NB4 (cell line): ENCODE results near the gene CASTOR2.

ENCODE experiments used
- CTCF ChIP-seq: IDR thresholded peaks from one replicate; pipeline ENCODE4 v1.5.1; 2012; ENCODE audit warnings: low read depth, low read length
- MAX ChIP-seq: IDR thresholded peaks from 2 replicates; pipeline ENCODE4 v1.6.1; 2011; ENCODE audit warnings: low read depth, low read length

- TF ChIP-seq CTCF (no peak), MAX (no peak)
Measured at GRCh38 chr7:75058406-75058805, 93.9 kb downstream of the CASTOR2 start.
